RPMI8226 (cell line): ENCODE data around the gene MRPS10.
A peak's percentile ranks its signal among the peaks of the same experiment; 100 is the strongest.
"Not testable (repeated sequence)": the region's sequence is repeated elsewhere in the genome, so short reads cannot be mapped to it uniquely, and the experiment has no call there.

Experiments
- DNase-seq: peaks from one replicate; pipeline ENCODE4 v3.0.0-alpha.2; 2015

Gene MRPS10

DNA sequence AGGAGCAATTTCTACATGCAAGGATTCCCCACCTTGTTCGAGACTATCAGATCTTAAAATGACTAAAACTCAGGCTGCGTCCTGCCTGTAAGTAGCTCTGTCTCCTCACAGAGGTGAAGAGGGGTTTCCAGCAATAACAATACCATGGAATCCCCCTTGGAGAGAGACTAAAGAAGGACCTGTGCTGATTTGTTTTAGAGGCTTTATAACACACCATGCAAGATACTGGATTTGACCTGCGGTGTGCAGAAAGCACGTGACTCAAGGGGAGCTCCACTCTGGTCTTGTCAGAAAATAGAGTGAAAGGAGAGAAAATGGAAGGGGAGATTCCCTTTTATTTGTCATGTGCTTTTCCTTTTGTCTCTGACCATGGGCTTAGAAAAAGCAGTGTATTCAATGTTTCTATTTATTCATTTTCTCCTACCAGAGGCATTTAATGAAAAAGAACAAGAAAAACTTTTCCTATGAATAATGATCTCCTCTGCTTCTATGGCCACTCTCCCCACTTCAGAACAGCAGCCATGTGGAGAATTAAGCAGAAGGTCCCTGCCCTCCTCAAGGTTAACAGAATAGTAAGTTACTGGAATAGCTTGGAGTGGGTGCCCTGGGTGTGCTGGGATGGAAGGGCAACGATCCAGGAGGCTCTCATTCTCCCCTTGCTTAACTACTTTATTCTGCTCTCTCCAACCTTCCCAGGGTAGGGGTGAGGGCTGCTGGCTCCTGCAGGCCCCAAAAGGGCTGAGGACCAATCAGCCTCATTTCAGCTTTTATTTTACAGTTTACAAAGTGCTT lies 19.2 kb upstream of the MRPS10 start:
- DNase-seq = no peak

DNA sequence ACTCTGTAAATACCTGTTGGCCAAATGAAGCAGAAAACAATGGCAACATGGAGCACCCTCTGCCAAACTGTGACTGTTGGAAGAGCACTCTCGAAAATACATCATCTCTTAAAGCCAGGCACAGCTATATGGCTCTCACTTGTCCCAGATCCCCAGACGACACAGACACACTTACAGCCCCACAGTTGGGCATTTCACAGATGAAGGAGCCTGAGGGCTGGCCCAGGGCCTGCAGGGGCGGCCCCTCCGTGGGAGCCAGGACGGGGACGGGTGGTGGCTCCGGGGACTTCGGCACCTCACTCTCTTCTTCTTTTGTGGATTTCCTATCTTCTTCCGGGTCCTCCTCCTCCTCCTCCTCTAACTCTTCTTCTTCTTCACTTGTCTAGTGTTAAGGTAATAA lies 18.4 kb upstream of the MRPS10 start:
- DNase-seq = no peak

- DNase-seq = no peak
Observed at GRCh38 chr6:42232035-42232434, 14.4 kb upstream of the MRPS10 start.

DNA sequence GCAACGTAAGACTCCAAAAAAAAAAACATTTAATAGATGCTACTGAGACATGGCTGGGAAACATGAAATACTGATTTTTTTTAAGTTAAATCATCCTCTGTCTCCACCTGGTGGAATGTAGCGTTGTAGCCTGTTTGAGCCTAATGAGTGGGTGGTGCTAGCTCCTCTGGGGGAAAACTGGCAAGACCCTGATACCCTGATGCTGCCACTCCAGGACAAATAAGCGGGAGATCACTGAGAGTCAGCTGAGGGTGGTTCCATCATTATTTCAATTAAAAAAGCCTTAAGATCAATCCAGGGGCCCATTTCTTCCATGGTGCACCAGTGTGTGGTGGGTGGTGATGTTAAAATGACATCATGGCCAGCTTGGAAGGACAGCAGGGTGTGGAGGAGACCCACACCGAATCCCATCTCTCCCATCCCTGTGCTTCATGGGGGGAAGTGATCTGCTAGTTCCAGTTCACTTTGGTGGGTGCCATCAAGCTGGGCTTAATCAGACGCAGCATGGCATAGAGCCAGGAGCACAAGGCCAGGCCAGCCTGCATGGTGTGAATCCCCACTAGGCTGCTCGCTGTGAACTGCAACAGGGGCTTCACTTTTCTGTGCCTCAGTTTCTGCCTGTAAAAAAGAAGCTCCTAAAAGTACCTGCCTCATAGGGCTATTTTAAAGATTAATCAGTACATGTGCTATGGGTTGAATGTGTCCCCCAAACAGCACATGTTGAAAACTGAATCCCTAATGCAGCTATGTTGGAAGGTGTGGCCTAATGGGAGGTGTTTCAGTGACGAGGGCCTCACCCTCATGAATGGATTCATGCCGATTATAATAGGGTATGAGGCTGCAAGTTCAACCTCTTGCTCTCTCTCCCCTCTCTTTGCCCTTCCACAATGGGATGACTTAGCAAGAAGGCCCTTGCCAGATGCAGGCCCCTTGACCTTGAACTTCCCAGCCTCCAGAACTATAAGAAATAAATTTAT lies 13.0 kb upstream of the MRPS10 start:
- DNase-seq = peak; percentile 11

GRCh38 chr6:42229506-42230119 lies 12.0 kb upstream of the MRPS10 start:
- no peak for DNase-seq

- DNase-seq = no peak
Observed at GRCh38 chr6:42228305-42228704, 10.6 kb upstream of the MRPS10 start.

- DNase-seq = no peak
Observed at GRCh38 chr6:42227173-42227850, 9.7 kb upstream of the MRPS10 start.

DNA sequence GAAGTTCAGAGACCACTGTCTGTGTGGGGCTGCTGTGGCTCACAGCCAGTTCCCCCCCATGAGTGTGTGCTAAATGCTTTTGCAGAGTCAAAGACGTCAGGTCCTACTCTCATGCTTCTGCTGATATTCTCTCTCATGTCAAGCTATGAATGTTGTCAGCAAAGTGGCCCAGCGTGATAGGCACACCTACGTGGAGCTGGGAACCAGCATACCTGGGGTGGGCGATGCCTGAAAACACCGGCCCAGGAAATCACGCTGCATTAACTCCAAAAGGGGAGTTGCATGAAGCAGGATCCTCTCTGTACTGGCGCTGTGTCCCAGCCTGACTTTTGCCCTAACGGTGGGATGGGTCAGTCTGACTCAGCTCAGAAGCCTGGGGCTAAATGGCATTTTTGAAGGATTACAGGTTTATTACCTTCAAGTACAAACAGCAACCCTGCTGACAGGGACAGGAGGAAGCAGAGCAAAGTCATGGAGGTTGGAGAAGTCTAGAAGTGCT lies 9.0 kb upstream of the MRPS10 start:
- DNase-seq = no peak

DNA sequence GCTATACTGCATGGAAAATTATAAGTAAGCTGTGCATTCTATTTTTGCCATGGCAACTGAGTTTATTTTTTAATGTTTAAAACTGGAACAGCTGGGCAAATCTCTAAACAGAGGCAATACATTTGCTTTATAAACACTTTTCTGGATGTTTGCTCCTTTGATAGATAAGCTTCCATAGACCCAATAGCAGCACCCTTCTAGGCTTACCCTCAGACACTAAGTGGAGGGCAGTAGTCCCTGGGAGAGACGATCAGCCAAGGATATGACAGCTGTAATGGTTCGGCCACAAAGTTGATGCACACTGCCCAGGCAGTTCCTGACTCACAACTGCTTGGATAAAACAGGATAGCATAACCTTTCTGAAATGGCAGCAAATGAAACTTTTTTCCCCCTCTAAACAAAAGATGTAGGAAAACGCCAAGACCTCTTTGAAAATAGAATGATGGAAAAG lies 8.5 kb upstream of the MRPS10 start:
- DNase-seq = no peak

GRCh38 chr6:42225419-42225818 lies 7.8 kb upstream of the MRPS10 start:
- DNase-seq = no peak

DNA sequence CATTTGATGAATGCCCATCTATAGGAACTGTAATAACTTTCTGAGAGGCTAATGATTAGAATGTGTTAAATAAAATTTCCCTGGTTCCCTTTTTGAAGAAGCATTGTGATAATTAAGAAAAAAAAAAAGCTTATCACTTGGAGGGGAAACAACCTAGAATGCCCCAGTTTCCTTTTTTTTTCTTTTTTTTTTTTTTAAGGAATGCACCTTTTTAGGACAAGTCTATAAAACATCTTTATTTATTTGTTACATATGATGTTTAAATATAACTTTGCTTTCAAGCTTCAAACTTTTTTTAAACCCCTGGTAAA lies 7.3 kb upstream of the MRPS10 start:
- no peak for DNase-seq

DNA sequence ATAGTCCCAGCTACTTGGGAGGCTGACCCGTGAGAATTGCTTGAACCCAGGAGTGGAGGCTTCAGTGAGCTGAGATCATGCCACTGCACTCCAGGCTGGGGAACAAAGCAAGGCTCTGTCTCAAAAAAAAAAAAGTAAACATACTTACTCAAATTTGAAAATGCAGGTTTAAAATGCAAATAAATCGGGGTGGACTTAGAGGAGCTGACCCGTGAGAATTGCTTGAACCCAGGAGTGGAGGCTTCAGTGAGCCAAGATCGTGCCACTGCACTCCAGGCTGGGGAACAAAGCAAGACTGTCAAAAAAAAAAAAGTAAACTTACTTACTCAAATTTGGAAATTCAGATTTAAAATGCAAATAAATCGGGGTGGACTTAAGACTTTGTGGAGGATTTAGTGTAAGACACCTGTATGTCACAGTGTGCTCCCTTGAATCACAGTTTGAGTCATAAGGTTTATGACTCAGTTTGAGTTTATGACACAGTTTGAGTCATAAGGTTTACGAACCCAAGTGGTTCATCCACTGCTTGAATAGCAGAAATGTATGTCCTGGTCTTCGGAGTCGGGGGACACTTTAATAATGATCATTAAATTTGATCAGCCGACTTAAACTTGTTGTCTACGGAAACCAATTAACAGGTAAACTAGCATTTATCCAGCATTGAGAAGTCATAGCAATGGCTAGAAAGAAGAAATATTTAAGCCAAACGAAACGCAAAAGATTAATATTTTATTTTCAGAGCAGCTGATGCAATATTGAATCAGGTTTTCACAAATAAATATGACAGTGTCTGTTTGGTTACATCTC lies 6.8 kb upstream of the MRPS10 start:
- DNase-seq = no peak

DNA sequence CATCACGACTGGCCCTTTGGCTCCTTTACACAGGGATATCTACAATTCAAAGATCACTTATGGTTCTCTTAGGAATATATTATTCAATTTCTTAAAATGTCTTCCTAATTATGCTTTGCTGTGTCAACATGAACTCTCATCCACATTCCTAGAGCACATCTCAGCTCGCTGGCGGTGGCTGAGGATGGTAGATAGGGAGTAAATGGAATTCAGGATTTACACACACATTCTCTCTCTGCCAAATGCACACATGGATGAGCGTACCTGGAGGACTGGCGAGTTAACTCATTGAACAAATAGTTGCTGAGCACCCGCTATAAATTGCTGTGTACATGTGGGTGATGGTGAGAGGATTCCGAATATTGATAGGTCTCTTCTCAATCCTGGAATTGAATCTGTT lies 4.8 kb upstream of the MRPS10 start:
- DNase-seq = no peak

GRCh38 chr6:42221546-42221945 lies 3.9 kb upstream of the MRPS10 start:
- DNase-seq = no peak

DNA sequence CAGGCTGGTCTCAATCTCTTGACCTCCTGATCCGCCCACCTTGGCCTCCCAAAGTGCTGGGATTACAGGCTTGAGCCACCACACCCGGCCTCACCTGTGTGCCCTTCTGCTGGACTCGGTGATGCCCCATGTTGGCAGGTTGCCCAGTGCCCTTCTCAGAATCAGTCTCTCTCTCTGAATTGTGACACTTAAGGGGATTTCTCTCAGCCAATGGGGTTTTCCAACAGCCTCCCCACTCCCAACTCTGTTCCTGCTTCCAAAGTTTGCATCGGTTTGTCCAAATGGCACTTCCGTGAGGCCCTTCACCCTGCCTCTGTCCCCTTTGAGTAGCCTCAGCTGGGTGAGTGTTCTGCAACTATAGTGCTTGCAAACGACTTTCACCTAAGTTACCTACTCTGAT lies 3.1 kb upstream of the MRPS10 start:
- DNase-seq = no peak

DNA sequence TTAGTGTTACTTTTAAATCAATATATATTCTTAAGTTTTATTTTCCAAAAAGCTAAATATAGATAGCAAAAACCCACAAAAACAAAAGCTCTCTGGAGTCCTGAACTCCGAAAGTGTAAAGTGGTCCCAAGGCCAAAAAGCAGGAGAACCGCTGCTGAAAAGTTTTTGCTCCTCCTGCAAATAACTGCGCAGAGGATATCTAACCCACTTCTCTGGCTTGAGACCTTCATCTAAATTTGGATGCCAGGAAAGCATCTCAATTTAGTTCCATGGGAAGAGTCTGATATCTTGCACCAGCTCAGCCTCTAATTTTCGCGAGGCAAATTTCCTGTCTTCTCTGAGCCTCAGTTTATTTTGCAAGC lies 523 bp downstream of the MRPS10 start:
- no peak for DNase-seq

DNA sequence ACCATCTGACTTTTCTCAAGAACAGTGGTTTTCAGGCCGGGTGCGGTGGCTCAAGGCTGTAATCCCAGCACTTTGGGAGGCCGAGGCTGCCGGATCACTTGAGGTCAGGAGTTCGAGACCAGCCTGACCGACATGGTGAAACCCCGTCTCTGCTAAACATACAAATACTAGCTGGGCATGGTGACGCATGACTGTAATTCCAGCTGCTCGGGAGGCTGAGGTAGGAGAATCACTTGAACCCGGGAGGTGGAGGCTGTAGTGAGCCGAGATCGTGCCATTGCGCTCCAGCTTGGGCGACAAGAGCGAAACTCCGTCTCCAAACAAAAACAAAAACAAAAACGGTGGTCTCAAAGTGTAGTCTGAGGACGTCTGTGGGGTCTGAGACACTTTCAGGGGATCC lies 1.2 kb downstream of the MRPS10 start:
- DNase-seq = not testable (repeated sequence)

DNA sequence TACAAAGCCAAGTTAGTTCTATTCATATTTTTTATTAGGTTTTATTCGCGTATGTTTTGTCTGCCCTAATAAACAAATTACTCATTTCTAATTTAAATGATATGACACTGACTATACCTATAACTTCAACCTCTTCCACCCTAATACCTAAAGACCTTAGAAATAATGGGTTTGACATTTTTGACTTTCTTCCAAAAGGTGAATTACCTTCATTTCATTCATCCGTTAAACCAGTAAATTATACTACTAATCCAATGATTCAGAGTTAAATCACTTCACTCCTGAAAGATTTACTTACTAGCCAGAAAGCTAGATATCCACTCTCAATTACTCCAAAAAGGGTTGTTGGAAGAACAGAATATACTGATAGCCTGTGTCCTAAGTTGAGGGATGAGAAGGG lies 5.2 kb downstream of the MRPS10 start:
- DNase-seq = no peak

DNA sequence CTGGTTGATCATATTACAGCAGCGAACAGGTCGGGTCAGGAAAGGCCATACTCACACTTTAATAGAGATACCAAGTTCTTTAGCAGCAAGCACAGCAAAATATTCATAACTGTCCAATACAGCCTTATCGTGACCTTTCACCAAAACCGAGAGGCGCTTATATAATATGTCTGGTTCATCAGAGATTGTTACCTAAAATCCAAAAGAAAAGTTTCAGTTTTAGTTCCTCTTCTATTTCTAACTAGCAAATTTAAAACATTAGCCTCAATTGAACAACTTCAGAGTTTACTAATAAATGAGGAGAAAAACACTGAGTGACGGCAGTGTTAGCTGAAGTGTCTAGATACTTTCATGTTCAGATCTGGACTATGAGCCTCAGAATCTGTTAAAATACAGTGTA lies 5.9 kb downstream of the MRPS10 start:
- DNase-seq = peak; percentile 28

DNA sequence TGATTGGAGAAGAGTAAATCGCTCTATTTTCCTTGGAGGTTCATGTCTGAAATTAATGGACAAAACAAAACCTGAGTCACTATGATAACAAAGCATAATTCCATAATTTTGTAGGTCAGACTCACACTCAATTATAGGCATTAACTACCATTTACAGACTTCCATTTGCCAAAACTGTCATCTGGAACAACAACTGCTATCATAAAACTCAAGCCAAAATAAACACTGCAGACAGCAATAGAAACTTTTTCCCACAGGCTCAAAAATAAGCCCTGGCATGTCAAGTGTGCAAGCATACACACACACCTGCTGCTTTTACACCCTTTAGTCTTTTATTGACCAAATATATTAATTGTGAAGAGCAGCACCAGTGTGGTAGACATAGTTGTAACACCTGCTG lies 7.1 kb downstream of the MRPS10 start:
- no peak for DNase-seq

DNA sequence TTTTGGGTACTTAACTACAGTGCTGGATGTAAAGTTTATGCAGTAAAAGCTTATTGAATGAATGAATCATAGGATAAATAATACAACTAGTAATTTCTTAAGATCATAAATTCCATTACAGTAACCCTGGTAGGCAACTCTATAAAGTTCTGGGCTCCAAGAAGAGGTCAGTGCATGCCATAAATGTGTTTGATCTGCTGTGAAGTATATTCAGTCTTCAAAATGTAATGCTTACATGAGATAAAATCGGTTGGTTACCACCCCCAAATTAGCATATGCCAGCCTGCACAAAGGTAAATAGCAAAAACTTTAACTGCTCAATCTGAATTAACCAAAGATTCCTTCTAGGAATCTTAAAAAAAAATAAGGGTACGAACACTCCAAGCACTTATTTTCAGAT lies 10.1 kb downstream of the MRPS10 start:
- not testable (repeated sequence) for DNase-seq

- no peak for DNase-seq
Observed at GRCh38 chr6:42204768-42205282, 12.8 kb downstream of the MRPS10 start.
